GM23338 (cell line): ENCODE data around the gene SDE2. TPM values are rescaled to one million over a fixed set of nuclear protein-coding genes. Genes with fewer than 3 reads are reported as not detected.
A peak's percentile ranks its signal among the peaks of the same experiment; 100 is the strongest.

ENCODE experiments used
- ATAC-seq: fragments of 200-7000 bp; cut with Tn5 transposase; 3 replicates; pipeline ENCODE4 v1.9.1; 2020
- DNase-seq: peaks from one replicate; pipeline ENCODE4 v3.0.0-alpha.2; 2015; ENCODE audit warnings: low spot score
- H2AFZ ChIP-seq: fragments of 200-600 bp; sonication (generic); 2 replicates; pipeline ENCODE4 v1.8.0; 2016; ENCODE audit warnings: antibody characterized with exemption, mild to moderate bottlenecking, moderate library complexity
- H3F3A ChIP-seq: fragments of 200-600 bp; sonication (generic); replicated peaks from 2 replicates; pipeline ENCODE4 v1.8.0; 2017; ENCODE audit warnings: antibody characterized with exemption, mixed run types, low read depth
- H3K27ac ChIP-seq: fragments of 200-600 bp; sonication (generic); 2 replicates; pipeline ENCODE4 v1.6.1; 2016; ENCODE audit warnings: low read depth
- H3K27me3 ChIP-seq: fragments of 200-600 bp; sonication (generic); 2 replicates; pipeline ENCODE4 v1.8.0; 2016; ENCODE audit warnings: mild to moderate bottlenecking, mixed run types, moderate library complexity; ENCODE audit not compliant: insufficient read depth
- H3K36me3 ChIP-seq: fragments of 200-600 bp; sonication (generic); 2 replicates; pipeline ENCODE4 v1.8.0; 2016; ENCODE audit warnings: mild to moderate bottlenecking; ENCODE audit not compliant: insufficient read depth
- H3K4me1 ChIP-seq: fragments of 200-600 bp; sonication (generic); 2 replicates; pipeline ENCODE4 v1.8.0; 2016; ENCODE audit warnings: mild to moderate bottlenecking, moderate library complexity; ENCODE audit not compliant: insufficient read depth
- H3K4me2 ChIP-seq: fragments of 200-600 bp; sonication (generic); 2 replicates; pipeline ENCODE4 v1.7.1; 2017; ENCODE audit warnings: mixed run types
- H3K4me3 ChIP-seq: fragments of 200-600 bp; sonication (generic); 2 replicates; pipeline ENCODE4 v1.6.1; 2016; ENCODE audit warnings: mixed run types
- H3K79me2 ChIP-seq: fragments of 200-600 bp; sonication (generic); replicated peaks from 2 replicates; pipeline ENCODE4 v1.8.0; 2017; ENCODE audit warnings: mild to moderate bottlenecking; ENCODE audit not compliant: insufficient read depth
- H3K9me2 ChIP-seq: fragments of 200-600 bp; sonication (generic); 2 replicates; pipeline ENCODE4 v1.8.0; 2017; ENCODE audit not compliant: insufficient read depth
- H4K20me1 ChIP-seq: fragments of 200-600 bp; sonication (generic); replicated peaks from 2 replicates; pipeline ENCODE4 v1.8.0; 2017; ENCODE audit warnings: mild to moderate bottlenecking; ENCODE audit not compliant: insufficient read depth
- H3K27ac Mint-ChIP-seq: 2 replicates; pipeline ENCODE4 v1.8.0; 2020; ENCODE audit warnings: inconsistent platforms, mild to moderate bottlenecking, moderate library complexity, mixed read lengths
- H3K27me3 Mint-ChIP-seq: 3 replicates; pipeline ENCODE4 v1.8.0; 2022; ENCODE audit warnings: low read depth, mild to moderate bottlenecking, moderate library complexity, mixed read lengths, inconsistent platforms; ENCODE audit not compliant: insufficient read depth, poor library complexity
- H3K36me3 Mint-ChIP-seq: 3 replicates; pipeline ENCODE4 v1.8.0; 2021; ENCODE audit warnings: low read depth, mild to moderate bottlenecking, inconsistent platforms, moderate library complexity, mixed read lengths
- H3K4me1 Mint-ChIP-seq: 3 replicates; pipeline ENCODE4 v1.8.0; 2020; ENCODE audit warnings: mild to moderate bottlenecking, inconsistent platforms, mixed read lengths
- H3K4me3 Mint-ChIP-seq: 3 replicates; pipeline ENCODE4 v1.8.0; 2021; ENCODE audit warnings: moderate library complexity, mild to moderate bottlenecking, inconsistent platforms, mixed read lengths
- H3K9me3 Mint-ChIP-seq: 3 replicates; pipeline ENCODE4 v1.8.0; 2020; ENCODE audit warnings: moderate library complexity, mild to moderate bottlenecking, inconsistent platforms, mixed read lengths
- CREB1 ChIP-seq: fragments of 250-450 bp; sonication (Bioruptor Pico); IDR thresholded peaks from 2 replicates; pipeline ENCODE4 v1.5.0; 2020; ENCODE audit warnings: low read depth, mild to moderate bottlenecking, moderate library complexity
- CTCF ChIP-seq, 2 experiments: fragments of 200-600 bp in 1 of 2; sonication (generic) in 1 of 2; conservative IDR thresholded peaks; 2 replicates each; pipeline versions ENCODE4 v1.5.1 to v1.6.1; 2016 to 2017; ENCODE audit warnings: antibody characterized with exemption in 2 of 2, low read depth in 2 of 2, mild to moderate bottlenecking in 2 of 2, moderate library complexity in 1 of 2
- EZH2 ChIP-seq: fragments of 200-600 bp; sonication (generic); IDR thresholded peaks from one replicate; pipeline ENCODE4 v1.8.0; 2017; ENCODE audit warnings: antibody characterized with exemption, mild to moderate bottlenecking, low read depth; ENCODE audit not compliant: unreplicated experiment
- EZH2phosphoT487 ChIP-seq: fragments of 200-600 bp; sonication (generic); IDR thresholded peaks from one replicate; pipeline ENCODE4 v1.8.1; 2018; ENCODE audit warnings: antibody characterized with exemption; ENCODE audit not compliant: unreplicated experiment
- JUNB ChIP-seq: IDR thresholded peaks from one replicate; pipeline ENCODE4 v1.6.1; 2016; ENCODE audit warnings: antibody characterized with exemption; ENCODE audit not compliant: unreplicated experiment
- NANOG ChIP-seq: IDR thresholded peaks from 2 replicates; pipeline ENCODE4 v1.6.1; 2016; ENCODE audit warnings: antibody characterized with exemption, borderline replicate concordance
- POLR2AphosphoS5 ChIP-seq: IDR thresholded peaks from 2 replicates; pipeline ENCODE4 v1.6.1; 2016; ENCODE audit warnings: antibody characterized with exemption, low read depth
- REST ChIP-seq: IDR thresholded peaks from one replicate; pipeline ENCODE4 v1.6.1; 2018; ENCODE audit warnings: antibody characterized with exemption; ENCODE audit not compliant: unreplicated experiment
- STAT1 ChIP-seq: IDR thresholded peaks from one replicate; pipeline ENCODE4 v1.6.1; 2016; ENCODE audit warnings: antibody characterized with exemption; ENCODE audit not compliant: unreplicated experiment
- ZNF114 ChIP-seq: fragments of 250-450 bp; sonication (Bioruptor Pico); IDR thresholded peaks from 2 replicates; pipeline ENCODE4 v1.5.0; 2020; ENCODE audit warnings: mild to moderate bottlenecking, moderate library complexity
- ZNF331 ChIP-seq: fragments of 250-450 bp; sonication (Bioruptor Pico); IDR thresholded peaks from 2 replicates; pipeline ENCODE4 v1.5.0; 2020; ENCODE audit warnings: low read depth, mild to moderate bottlenecking, moderate library complexity
- polyA plus RNA-seq: library from polyadenylated mRNA; unstranded; fragments of >200 nt; fragmentation: Nextera tagmentation; extraction: Ambion mirVana; gene quantifications from 2 replicates; pipeline ENCODE4 v1.2.1, GENCODE V29; 2016
- total RNA-seq: library from RNA; depleted of rRNA; stranded (reverse); fragments of >200 nt; shearing (Covaris generic); gene quantifications from 2 replicates; pipeline ENCODE4 v1.2.3, GENCODE V29; 2014
- TF ChIP-seq, protein P1 (sequence below): IDR thresholded peaks from 2 replicates; pipeline ENCODE4 v1.6.1; 2016; ENCODE audit warnings: antibody characterized with exemption
- TF ChIP-seq, protein P2 (sequence below): fragments of 250-450 bp; sonication (Bioruptor Pico); IDR thresholded peaks from 2 replicates; pipeline ENCODE4 v1.5.0; 2020; ENCODE audit warnings: mild to moderate bottlenecking, moderate library complexity

The SDE2 gene
- total and polyA plus RNA-seq, 2 experiments from 2014 or later, result 10.6 to 26.9 TPM

- Histone ChIP-seq H3K4me3 (no peak overlapping the region), H3K27me3 (no peaks in the 10 kb centered on the region), H3K4me2 (no peak overlapping the region), H3F3A (no peaks in the 10 kb centered on the region), H3K4me1 (no peaks in the 10 kb centered on the region), H3K27ac (no peak overlapping the region), H4K20me1 (no peaks in the 10 kb centered on the region), H3K36me3 (no peaks in the 10 kb centered on the region), H3K9me2 (no peaks in the 10 kb centered on the region), H2AFZ (peak overlapping the region; percentile 66; the same call in 1 of the 2 replicates), H3K79me2 (no peaks in the 10 kb centered on the region)
- Mint-ChIP-seq H3K27me3 (no peaks in the 10 kb centered on the region), H3K9me3 (no peaks in the 10 kb centered on the region), H3K27ac (no peak overlapping the region), H3K4me1 (0 out of 3 replicates have a peak, but pooled peaks cover 2% of the 10 kb centered on the region), H3K4me3 (no peak overlapping the region), H3K36me3 (no peaks in the 10 kb centered on the region)
- TF ChIP-seq CTCF (conservative IDR thresholded peaks at IDR 0.05; ENCODE audit: low read depth in 2 of 2) (no peak), JUNB (no peak), POLR2AphosphoS5 (no peak), STAT1 (no peak), EZH2phosphoT487 (no peak), EZH2 (no peak), ZNF114 (no peak), NANOG (no peak), REST (no peak), CREB1 (no peak), ZNF331 (CRISPR knock-in tag) (no peak)
- TF ChIP-seq, protein P1, sequence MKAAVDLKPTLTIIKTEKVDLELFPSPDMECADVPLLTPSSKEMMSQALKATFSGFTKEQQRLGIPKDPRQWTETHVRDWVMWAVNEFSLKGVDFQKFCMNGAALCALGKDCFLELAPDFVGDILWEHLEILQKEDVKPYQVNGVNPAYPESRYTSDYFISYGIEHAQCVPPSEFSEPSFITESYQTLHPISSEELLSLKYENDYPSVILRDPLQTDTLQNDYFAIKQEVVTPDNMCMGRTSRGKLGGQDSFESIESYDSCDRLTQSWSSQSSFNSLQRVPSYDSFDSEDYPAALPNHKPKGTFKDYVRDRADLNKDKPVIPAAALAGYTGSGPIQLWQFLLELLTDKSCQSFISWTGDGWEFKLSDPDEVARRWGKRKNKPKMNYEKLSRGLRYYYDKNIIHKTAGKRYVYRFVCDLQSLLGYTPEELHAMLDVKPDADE, result no peak
- TF ChIP-seq, protein P2, sequence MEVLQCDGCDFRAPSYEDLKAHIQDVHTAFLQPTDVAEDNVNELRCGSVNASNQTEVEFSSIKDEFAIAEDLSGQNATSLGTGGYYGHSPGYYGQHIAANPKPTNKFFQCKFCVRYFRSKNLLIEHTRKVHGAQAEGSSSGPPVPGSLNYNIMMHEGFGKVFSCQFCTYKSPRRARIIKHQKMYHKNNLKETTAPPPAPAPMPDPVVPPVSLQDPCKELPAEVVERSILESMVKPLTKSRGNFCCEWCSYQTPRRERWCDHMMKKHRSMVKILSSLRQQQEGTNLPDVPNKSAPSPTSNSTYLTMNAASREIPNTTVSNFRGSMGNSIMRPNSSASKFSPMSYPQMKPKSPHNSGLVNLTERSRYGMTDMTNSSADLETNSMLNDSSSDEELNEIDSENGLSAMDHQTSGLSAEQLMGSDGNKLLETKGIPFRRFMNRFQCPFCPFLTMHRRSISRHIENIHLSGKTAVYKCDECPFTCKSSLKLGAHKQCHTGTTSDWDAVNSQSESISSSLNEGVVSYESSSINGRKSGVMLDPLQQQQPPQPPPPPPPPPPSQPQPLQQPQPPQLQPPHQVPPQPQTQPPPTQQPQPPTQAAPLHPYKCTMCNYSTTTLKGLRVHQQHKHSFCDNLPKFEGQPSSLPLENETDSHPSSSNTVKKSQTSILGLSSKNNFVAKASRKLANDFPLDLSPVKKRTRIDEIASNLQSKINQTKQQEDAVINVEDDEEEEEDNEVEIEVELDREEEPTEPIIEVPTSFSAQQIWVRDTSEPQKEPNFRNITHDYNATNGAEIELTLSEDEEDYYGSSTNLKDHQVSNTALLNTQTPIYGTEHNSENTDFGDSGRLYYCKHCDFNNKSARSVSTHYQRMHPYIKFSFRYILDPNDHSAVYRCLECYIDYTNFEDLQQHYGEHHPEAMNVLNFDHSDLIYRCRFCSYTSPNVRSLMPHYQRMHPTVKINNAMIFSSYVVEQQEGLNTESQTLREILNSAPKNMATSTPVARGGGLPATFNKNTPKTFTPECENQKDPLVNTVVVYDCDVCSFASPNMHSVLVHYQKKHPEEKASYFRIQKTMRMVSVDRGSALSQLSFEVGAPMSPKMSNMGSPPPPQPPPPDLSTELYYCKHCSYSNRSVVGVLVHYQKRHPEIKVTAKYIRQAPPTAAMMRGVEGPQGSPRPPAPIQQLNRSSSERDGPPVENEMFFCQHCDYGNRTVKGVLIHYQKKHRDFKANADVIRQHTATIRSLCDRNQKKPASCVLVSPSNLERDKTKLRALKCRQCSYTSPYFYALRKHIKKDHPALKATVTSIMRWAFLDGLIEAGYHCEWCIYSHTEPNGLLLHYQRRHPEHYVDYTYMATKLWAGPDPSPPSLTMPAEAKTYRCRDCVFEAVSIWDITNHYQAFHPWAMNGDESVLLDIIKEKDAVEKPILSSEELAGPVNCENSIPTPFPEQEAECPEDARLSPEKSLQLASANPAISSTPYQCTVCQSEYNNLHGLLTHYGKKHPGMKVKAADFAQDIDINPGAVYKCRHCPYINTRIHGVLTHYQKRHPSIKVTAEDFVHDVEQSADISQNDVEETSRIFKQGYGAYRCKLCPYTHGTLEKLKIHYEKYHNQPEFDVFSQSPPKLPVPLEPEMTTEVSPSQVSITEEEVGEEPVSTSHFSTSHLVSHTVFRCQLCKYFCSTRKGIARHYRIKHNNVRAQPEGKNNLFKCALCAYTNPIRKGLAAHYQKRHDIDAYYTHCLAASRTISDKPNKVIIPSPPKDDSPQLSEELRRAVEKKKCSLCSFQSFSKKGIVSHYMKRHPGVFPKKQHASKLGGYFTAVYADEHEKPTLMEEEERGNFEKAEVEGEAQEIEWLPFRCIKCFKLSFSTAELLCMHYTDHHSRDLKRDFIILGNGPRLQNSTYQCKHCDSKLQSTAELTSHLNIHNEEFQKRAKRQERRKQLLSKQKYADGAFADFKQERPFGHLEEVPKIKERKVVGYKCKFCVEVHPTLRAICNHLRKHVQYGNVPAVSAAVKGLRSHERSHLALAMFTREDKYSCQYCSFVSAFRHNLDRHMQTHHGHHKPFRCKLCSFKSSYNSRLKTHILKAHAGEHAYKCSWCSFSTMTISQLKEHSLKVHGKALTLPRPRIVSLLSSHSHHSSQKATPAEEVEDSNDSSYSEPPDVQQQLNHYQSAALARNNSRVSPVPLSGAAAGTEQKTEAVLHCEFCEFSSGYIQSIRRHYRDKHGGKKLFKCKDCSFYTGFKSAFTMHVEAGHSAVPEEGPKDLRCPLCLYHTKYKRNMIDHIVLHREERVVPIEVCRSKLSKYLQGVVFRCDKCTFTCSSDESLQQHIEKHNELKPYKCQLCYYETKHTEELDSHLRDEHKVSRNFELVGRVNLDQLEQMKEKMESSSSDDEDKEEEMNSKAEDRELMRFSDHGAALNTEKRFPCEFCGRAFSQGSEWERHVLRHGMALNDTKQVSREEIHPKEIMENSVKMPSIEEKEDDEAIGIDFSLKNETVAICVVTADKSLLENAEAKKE, result no peak
- ATAC-seq (no peak), DNase-seq (no peak)
Measured at GRCh38 chr1:226019572-226019971, 20.4 kb upstream of the SDE2 start.
